ENCODE data around the gene C2orf72. TPM values are rescaled to one million over a fixed set of nuclear protein-coding genes. Genes with fewer than 3 reads are reported as not detected.

The C2orf72 gene
- total and polyA plus RNA-seq, 2 of the 13 experiments (the other 11 are each of a cell fraction or from before 2014, with no cell fraction given), result 147 to 203 TPM

DNA sequence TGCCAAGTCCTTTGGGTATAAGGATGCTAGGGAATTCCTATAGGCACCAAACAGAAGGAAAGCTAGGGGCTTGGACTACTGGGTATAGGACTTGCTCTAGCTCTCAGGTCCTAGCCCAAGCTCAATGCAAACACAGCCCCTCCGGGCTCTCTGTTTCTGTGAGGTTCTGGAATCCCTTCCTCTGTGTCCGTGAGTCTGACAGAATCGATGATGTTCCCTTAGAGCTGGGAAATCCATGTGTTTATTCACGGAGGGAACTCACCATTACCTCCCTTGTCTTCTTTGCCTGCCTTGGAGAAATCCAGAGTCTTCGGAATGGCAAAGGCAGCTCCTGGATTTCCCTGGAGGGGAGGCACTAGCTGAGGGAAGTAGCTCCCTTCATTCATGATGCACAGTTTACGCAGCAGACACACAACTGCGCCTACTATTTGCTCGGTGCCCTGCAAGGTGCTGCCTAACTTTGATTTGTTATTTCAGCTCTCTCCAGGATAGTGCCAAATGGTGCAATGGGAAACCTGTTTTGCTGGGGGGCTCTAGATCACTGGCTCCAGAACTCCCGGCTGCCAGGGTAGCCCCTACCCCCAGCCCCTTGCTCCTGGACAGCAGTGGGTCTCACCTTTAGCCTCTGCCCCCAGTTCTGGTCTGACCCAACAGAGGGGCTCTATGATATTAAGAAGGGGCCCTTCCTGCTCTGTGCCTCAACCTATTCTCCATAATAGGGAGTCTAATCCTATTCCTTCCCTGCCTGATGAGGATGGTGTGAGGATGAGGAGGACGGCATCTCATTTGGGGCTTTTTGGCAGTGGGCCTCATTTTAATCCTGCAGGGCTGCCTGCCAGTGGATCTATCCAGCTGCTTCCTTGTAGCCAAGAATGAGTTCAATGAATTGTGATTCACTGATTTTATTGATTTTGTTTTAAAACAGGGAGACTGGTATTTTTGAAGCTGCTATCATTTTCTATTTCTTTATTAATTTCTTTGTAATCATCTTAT is 10.9 kb downstream of the C2orf72 start (continued):
- no peak for TF ChIP-seq ZNF709 (CRISPR knock-in tag; IDR thresholded peaks at IDR 0.05)
- TF ChIP-seq HES4 (CRISPR knock-in tag; IDR thresholded peaks at IDR 0.05; ENCODE audit: borderline replicate concordance), result no peak
- TF ChIP-seq IKZF4 (CRISPR knock-in tag; IDR thresholded peaks at IDR 0.05; ENCODE audit: borderline replicate concordance, low read depth, not compliant biosample characterization), result no peak
- no peak for TF ChIP-seq HHEX (CRISPR knock-in tag; IDR thresholded peaks at IDR 0.05)
- TF ChIP-seq, protein P1, sequence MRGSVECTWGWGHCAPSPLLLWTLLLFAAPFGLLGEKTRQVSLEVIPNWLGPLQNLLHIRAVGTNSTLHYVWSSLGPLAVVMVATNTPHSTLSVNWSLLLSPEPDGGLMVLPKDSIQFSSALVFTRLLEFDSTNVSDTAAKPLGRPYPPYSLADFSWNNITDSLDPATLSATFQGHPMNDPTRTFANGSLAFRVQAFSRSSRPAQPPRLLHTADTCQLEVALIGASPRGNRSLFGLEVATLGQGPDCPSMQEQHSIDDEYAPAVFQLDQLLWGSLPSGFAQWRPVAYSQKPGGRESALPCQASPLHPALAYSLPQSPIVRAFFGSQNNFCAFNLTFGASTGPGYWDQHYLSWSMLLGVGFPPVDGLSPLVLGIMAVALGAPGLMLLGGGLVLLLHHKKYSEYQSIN (CRISPR knock-in tag; IDR thresholded peaks at IDR 0.05; ENCODE audit: borderline replicate concordance), result no peak
- TF ChIP-seq, protein P2, sequence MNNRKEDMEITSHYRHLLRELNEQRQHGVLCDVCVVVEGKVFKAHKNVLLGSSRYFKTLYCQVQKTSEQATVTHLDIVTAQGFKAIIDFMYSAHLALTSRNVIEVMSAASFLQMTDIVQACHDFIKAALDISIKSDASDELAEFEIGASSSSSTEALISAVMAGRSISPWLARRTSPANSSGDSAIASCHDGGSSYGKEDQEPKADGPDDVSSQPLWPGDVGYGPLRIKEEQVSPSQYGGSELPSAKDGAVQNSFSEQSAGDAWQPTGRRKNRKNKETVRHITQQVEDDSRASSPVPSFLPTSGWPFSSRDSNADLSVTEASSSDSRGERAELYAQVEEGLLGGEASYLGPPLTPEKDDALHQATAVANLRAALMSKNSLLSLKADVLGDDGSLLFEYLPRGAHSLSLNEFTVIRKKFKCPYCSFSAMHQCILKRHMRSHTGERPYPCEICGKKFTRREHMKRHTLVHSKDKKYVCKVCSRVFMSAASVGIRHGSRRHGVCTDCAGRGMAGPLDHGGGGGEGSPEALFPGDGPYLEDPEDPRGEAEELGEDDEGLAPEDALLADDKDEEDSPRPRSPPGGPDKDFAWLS (CRISPR knock-in tag; IDR thresholded peaks at IDR 0.05; ENCODE audit: borderline replicate concordance), result no peak
- TF ChIP-seq, protein P3, sequence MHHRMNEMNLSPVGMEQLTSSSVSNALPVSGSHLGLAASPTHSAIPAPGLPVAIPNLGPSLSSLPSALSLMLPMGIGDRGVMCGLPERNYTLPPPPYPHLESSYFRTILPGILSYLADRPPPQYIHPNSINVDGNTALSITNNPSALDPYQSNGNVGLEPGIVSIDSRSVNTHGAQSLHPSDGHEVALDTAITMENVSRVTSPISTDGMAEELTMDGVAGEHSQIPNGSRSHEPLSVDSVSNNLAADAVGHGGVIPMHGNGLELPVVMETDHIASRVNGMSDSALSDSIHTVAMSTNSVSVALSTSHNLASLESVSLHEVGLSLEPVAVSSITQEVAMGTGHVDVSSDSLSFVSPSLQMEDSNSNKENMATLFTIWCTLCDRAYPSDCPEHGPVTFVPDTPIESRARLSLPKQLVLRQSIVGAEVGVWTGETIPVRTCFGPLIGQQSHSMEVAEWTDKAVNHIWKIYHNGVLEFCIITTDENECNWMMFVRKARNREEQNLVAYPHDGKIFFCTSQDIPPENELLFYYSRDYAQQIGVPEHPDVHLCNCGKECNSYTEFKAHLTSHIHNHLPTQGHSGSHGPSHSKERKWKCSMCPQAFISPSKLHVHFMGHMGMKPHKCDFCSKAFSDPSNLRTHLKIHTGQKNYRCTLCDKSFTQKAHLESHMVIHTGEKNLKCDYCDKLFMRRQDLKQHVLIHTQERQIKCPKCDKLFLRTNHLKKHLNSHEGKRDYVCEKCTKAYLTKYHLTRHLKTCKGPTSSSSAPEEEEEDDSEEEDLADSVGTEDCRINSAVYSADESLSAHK (CRISPR knock-in tag; IDR thresholded peaks at IDR 0.05; ENCODE audit: borderline replicate concordance), result no peak
- TF ChIP-seq, protein P4, sequence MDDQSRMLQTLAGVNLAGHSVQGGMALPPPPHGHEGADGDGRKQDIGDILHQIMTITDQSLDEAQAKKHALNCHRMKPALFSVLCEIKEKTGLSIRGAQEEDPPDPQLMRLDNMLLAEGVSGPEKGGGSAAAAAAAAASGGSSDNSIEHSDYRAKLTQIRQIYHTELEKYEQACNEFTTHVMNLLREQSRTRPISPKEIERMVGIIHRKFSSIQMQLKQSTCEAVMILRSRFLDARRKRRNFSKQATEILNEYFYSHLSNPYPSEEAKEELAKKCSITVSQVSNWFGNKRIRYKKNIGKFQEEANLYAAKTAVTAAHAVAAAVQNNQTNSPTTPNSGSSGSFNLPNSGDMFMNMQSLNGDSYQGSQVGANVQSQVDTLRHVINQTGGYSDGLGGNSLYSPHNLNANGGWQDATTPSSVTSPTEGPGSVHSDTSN (CRISPR knock-in tag; IDR thresholded peaks at IDR 0.05; ENCODE audit: borderline replicate concordance), result no peak
- TF ChIP-seq, protein P5, sequence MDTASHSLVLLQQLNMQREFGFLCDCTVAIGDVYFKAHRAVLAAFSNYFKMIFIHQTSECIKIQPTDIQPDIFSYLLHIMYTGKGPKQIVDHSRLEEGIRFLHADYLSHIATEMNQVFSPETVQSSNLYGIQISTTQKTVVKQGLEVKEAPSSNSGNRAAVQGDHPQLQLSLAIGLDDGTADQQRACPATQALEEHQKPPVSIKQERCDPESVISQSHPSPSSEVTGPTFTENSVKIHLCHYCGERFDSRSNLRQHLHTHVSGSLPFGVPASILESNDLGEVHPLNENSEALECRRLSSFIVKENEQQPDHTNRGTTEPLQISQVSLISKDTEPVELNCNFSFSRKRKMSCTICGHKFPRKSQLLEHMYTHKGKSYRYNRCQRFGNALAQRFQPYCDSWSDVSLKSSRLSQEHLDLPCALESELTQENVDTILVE (CRISPR knock-in tag; IDR thresholded peaks at IDR 0.05), result no peak
- TF ChIP-seq, protein P6, sequence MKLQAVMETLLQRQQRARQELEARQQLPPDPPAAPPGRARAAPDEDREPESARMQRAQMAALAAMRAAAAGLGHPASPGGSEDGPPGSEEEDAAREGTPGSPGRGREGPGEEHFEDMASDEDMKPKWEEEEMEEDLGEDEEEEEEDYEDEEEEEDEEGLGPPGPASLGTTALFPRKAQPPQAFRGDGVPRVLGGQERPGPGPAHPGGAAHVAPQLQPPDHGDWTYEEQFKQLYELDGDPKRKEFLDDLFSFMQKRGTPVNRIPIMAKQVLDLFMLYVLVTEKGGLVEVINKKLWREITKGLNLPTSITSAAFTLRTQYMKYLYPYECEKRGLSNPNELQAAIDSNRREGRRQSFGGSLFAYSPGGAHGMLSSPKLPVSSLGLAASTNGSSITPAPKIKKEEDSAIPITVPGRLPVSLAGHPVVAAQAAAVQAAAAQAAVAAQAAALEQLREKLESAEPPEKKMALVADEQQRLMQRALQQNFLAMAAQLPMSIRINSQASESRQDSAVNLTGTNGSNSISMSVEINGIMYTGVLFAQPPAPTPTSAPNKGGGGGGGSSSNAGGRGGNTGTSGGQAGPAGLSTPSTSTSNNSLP (IDR thresholded peaks at IDR 0.05; ENCODE audit: low read depth, low read length), result no peak
- TF ChIP-seq, protein P7, sequence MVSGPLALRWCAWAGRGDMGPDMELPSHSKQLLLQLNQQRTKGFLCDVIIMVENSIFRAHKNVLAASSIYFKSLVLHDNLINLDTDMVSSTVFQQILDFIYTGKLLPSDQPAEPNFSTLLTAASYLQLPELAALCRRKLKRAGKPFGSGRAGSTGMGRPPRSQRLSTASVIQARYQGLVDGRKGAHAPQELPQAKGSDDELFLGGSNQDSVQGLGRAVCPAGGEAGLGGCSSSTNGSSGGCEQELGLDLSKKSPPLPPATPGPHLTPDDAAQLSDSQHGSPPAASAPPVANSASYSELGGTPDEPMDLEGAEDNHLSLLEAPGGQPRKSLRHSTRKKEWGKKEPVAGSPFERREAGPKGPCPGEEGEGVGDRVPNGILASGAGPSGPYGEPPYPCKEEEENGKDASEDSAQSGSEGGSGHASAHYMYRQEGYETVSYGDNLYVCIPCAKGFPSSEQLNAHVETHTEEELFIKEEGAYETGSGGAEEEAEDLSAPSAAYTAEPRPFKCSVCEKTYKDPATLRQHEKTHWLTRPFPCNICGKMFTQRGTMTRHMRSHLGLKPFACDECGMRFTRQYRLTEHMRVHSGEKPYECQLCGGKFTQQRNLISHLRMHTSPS (CRISPR knock-in tag; IDR thresholded peaks at IDR 0.05; ENCODE audit: low read depth), result no peak
- no peak for TF ChIP-seq ZNF343 (CRISPR knock-in tag; IDR thresholded peaks at IDR 0.05)
- TF ChIP-seq BHLHE40 (IDR thresholded peaks at IDR 0.05; ENCODE audit: low read length), result no peak
- TF ChIP-seq ZNF652 (CRISPR knock-in tag; IDR thresholded peaks at IDR 0.05; ENCODE audit: borderline replicate concordance, low read depth), result no peak
- TF ChIP-seq RARG (CRISPR knock-in tag; IDR thresholded peaks at IDR 0.05; ENCODE audit: low read depth), result no peak

Data from HepG2 (cell line).